T follicular helper cell (primary cell): ENCODE results near the gene METAP2.
"Not testable (repeated sequence)": the region's sequence is repeated elsewhere in the genome, so short reads cannot be mapped to it uniquely, and the experiment has no call there.

Source experiments
- DNase-seq: peaks from one replicate; pipeline ENCODE4 v3.0.0-alpha.2; 2020; ENCODE audit warnings: low read depth
- total RNA-seq, 2 experiments: gene quantifications; one replicate each; lab custom pipeline; 2026; lab: John Stamatoyannopoulos, UW

The METAP2 gene
- total RNA-seq: 93.5 to 202 reads per million in 2 experiments

GRCh38 chr12:95473884-95474659 lies at the start of gene METAP2:
TSS of gene METAP2 (plus strand) at chr12:95474152. CDS start at chr12:95474180, 28 bp downstream.
- DNase-seq: peak; percentile 84

GRCh38 chr12:95424271-95424994 lies 49.5 kb upstream of the METAP2 start:
- no peak for DNase-seq

DNA sequence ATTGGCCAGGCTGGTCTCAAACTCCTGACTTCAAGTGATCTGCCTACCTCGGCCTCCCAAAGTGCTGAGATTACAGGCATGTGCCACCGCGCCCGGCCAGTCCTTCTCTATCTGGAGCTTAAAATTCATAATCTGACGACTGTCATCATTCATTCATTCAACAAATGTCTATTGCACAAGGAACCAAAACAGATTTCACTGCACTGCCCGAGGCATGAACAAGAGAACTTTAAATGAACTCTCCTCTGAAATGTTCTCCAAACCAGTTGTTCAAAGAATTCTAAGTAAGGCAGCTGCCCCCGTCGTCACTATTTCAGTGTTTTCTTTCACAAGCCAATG lies 44.8 kb upstream of the METAP2 start:
- DNase-seq: no peak

GRCh38 chr12:95431120-95431519 lies 42.8 kb upstream of the METAP2 start:
- no peak for DNase-seq

GRCh38 chr12:95435355-95435754 lies 38.6 kb upstream of the METAP2 start:
- no peak for DNase-seq

GRCh38 chr12:95437565-95437964 lies 36.4 kb upstream of the METAP2 start:
- DNase-seq: no peak

- DNase-seq: no peak
Observed at GRCh38 chr12:95439461-95440230, 34.3 kb upstream of the METAP2 start.

DNA sequence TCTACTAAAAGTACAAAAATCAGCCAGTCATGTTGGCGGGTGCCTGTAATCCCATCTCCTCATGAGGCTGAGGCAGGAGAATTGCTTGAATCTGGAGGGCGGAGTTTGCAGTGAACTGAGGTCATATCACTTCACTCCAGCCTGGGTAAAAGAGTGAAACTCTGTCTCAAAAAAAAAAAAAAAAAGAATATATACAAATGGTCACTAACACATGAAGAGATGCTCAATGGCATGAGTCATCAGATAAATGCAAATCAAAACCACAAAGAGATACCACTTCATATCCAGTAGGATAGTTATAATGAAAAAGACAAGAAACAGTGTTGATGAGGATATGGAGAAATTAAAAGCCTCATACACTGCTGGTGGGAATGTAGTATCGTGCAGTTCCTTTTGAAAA lies 33.6 kb upstream of the METAP2 start:
- DNase-seq: no peak

DNA sequence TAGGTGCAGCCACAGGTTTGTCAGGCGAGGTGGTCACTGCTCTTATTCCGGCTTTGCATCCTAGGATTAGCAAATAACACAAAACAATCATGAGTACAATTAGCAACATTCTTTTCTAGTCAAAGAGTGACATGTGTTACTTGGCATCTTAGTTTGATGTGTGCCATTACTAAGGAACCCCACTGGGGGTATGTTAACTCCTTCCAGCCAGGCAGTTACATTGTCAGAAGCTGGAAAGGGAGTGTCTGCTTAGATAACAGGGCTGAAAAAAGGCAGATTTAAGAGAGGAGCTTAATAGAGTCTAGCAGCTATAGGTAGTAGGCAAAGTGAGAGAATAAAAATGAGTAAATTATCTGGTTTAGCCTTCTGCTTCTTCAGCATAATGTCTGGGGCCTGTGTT lies 30.5 kb upstream of the METAP2 start:
- no peak for DNase-seq

GRCh38 chr12:95445099-95445498 lies 28.9 kb upstream of the METAP2 start:
- DNase-seq: not testable (repeated sequence)

GRCh38 chr12:95445884-95446505 lies 28.0 kb upstream of the METAP2 start:
- no peak for DNase-seq

DNA sequence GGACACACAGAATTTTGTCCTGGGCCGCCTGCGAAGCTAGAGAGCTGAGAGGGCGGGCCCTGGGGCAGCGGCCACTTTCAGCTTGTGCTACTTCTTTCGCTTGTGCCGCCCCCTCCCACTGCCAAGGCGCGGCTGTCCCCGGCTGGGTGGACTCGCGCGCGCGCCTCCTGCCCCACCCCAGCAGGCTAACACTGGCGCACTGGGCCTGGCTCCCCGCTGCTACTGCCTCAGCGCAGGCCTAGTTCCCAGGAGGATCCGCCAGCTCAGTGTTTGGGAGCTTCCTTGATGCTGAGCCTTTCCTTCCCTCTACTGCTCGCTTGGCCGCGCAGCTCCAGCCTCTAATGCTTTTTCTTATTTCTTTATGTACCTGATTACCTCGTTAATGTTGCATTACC lies 27.4 kb upstream of the METAP2 start:
- no peak for DNase-seq

- not testable (repeated sequence) for DNase-seq
Observed at GRCh38 chr12:95449656-95450055, 24.3 kb upstream of the METAP2 start.

DNA sequence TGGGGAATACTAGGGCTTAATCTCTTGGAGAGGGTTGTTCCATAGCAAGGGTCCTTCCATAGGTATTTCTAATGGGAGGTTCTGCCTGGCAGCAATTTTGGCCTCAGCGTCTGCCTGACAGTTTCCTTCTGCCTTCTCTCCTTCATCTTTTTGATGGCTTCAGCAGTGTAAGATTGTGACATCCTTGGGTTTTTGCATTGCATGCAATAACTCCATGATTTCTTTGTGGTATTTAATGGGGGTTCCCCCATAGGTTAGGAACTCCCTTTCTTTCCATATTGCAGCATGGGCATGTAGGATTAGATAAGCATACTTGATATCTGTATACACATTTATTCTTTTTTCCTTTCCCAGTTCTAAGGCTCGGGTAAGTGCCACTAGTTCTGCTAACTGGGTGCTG lies 21.5 kb upstream of the METAP2 start:
- not testable (repeated sequence) for DNase-seq

DNA sequence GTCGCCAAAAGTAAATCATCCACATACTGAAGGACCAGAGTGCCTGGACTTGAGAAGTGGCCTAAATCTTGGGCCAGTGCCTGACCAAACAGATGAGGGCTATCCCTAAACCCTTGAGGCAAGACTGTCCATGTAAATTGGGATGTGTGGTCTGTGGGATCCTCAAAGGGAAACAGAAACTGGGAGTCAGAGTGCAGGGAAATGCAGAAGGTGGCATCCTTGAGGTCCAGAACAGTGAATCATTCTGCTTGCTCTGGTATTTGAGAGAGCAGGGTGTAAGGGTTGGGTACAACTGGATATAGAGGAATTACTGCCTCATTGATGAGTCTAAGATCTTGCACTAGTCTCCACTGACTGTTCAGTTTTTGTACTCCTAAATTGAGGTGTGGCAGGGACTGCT lies 20.1 kb upstream of the METAP2 start:
- not testable (repeated sequence) for DNase-seq

DNA sequence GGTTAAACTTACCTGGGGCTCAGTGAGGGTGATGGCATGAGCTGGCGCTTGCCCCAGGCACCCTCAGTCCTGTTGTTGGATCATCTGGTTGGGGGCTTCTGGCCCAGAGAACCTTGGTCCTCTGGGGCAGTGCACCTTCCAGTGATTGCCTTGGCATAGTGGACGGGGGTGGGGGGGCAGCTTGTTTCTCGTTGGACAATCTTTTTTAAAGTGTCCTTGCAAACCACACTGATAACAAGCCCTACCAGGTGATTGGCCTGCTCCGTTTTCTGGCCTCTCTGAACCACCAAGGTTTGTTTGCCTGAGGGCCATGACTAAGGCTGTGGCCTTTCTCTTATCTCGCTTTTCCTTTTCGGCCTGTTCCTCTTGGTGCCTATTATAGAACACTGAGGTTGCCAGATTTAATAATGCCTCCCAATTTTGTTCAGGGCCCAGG lies 19.2 kb upstream of the METAP2 start:
- DNase-seq: not testable (repeated sequence)

- not testable (repeated sequence) for DNase-seq
Observed at GRCh38 chr12:95457605-95458004, 16.3 kb upstream of the METAP2 start.

- DNase-seq: no peak
Observed at GRCh38 chr12:95458761-95459160, 15.2 kb upstream of the METAP2 start.

DNA sequence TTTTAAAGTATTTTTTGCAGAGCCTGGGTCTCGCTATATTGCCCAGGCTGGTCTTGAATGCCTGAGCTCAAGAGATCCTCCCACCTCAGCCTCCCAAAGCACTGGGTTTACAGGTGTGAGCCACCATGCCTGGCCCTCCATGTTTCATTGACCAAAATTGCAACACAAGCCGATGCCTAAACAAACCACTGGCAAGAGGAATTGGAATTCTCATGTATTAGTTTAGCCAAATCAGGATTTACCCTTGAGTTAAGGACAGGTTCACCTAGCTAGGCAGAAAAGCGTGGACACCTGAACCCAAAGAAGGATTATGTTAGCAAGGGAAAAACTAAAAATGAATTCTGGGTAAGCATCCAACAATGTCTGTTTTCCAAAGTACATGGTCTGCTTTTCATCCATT lies 14.6 kb upstream of the METAP2 start:
- DNase-seq: no peak

DNA sequence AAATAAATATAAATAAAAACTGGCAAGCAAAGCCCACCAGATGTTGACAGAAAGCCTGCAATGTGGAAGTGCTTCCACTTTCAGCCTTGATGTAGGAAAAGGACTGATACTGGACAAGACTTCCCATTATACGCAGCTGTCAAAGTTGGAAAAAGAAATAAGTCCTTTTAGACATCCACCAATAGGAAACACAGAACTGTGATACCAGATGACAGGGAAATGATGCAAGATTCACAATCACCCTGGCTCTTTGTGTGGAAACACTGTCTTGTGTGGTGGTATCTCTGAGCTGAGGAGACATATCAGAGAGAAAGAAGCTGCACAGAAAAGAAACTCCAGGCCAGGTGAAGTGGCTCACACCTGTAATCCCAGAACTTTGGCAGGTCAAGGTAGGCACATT lies 13.8 kb upstream of the METAP2 start:
- no peak for DNase-seq

DNA sequence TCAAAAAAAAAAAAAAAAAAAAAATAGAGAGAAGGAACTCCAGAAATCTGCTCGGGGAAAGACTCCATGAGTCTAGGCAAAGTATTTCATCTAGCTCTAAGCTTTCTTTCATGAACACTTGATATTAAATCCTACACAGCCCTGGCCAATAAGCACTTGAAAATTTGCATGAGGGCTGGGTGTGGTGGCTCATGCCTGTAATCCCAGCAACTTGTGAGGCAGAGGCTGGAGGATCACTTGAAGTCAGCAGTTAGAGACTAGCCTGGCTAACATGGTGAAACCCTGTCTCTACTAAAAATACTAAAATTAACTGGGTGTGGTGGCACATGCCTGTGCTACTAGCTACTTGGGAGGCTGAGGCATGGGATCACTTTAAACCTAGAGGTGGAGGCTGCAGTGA lies 13.1 kb upstream of the METAP2 start:
- DNase-seq: no peak

DNA sequence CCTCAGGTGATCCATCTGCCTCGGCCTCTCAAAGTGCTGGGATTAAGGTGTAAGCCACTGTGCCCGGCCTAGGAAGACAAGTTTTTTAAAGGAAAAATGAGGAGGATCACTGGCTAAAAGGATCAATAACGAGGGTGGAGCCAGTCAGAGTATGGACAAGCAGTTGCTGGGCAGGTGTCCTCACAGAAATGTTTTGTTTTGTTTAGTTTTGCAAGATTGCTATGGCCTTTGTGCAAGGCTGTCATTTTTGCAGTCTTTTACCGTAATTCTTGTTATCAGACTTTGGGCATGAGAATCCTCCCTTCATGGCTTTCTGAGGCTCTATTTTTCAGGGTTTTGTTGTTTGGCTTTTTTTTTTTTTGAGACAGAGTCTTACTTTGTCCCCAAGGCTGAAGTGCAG lies 11.9 kb upstream of the METAP2 start:
- no peak for DNase-seq
